ENCODE measurements around the gene TMEM232. TPM values are rescaled to one million over a fixed set of nuclear protein-coding genes. Genes with fewer than 3 reads are reported as not detected.
"Not testable (repeated sequence)": the region's sequence is repeated elsewhere in the genome, so short reads cannot be mapped to it uniquely, and the experiment has no call there.

Gene TMEM232
- total and polyA plus RNA-seq, 4 donors: 3.4 to 28.3 (median 9.3) TPM

- H3K9me3 ChIP-seq (ENCODE audit: control insufficient read depth in 4 of 4, insufficient read depth in 3 of 4, low read length in 3 of 4): no peaks in the 10 kb centered on the region
- H3K27me3 ChIP-seq (ENCODE audit: control insufficient read depth in 3 of 3, insufficient read depth in 3 of 3, low read length in 2 of 3): no peaks in the 10 kb centered on the region
- H3K9ac ChIP-seq (ENCODE audit: insufficient read depth in 1 of 2, low read length in 2 of 2): no peak overlapping the region
- no peaks in the 10 kb centered on the region for H3K36me3 ChIP-seq (ENCODE audit: control insufficient read depth in 4 of 4, insufficient read depth in 4 of 4, low read length in 4 of 4)
- no peak overlapping the region for H3K4me3 ChIP-seq
- no peak for ATAC-seq (ENCODE audit: insufficient read depth, low FRiP score)
- no peak for TF ChIP-seq CTCF (IDR thresholded peaks at IDR 0.05; ENCODE audit: control extremely low read depth, extremely low read depth)
- H3K27ac ChIP-seq (ENCODE audit: low read depth in 1 of 2, low read length in 1 of 2): no peak overlapping the region
- no peak for DNase-seq
- no peaks in the 10 kb centered on the region for H3K4me1 ChIP-seq (ENCODE audit: control insufficient read depth in 5 of 5, insufficient read depth in 5 of 5, low read length in 5 of 5)
These were observed 44.5 kb downstream of the TMEM232 start for GRCh38 chr5:110681953-110682352.

GRCh38 chr5:110681109-110681508, 45.4 kb downstream of the TMEM232 start:
- ATAC-seq (ENCODE audit: insufficient read depth, low FRiP score): no peak
- H3K36me3 ChIP-seq (ENCODE audit: control insufficient read depth in 4 of 4, insufficient read depth in 4 of 4, low read length in 4 of 4): no peaks in the 10 kb centered on the region
- 64 to 67% methylated on average over 3 of the region's 3 CpGs for WGBS, 2 donors

GRCh38 chr5:110676554-110676953, 49.9 kb downstream of the TMEM232 start:
- not testable (repeated sequence) for H3K27me3 ChIP-seq (ENCODE audit: control insufficient read depth in 3 of 3, insufficient read depth in 3 of 3, low read length in 2 of 3); H3K9me3 ChIP-seq (ENCODE audit: control insufficient read depth in 4 of 4, insufficient read depth in 3 of 4, low read length in 3 of 4); H3K4me1 ChIP-seq (ENCODE audit: control insufficient read depth in 5 of 5, insufficient read depth in 5 of 5, low read length in 5 of 5); H3K27ac ChIP-seq (ENCODE audit: low read depth in 1 of 2, low read length in 1 of 2); ATAC-seq (ENCODE audit: insufficient read depth, low FRiP score); DNase-seq; H3K36me3 ChIP-seq (ENCODE audit: control insufficient read depth in 4 of 4, insufficient read depth in 4 of 4, low read length in 4 of 4); H3K4me3 ChIP-seq; H3K9ac ChIP-seq (ENCODE audit: insufficient read depth in 1 of 2, low read length in 2 of 2)
- 87 to 96% methylated on average over 9 of the region's 9 CpGs for WGBS, 2 donors

More at GRCh38 chr5:110681109-110681508, 45.4 kb downstream of the TMEM232 start:
- no peak for TF ChIP-seq CTCF (IDR thresholded peaks at IDR 0.05; ENCODE audit: control extremely low read depth, extremely low read depth)
- Histone ChIP-seq H3K4me1 (ENCODE audit: control insufficient read depth in 5 of 5, insufficient read depth in 5 of 5, low read length in 5 of 5) (no peaks in the 10 kb centered on the region), H3K4me3 (no peak overlapping the region), H3K27me3 (ENCODE audit: control insufficient read depth in 3 of 3, insufficient read depth in 3 of 3, low read length in 2 of 3) (no peaks in the 10 kb centered on the region), H3K9ac (ENCODE audit: insufficient read depth in 1 of 2, low read length in 2 of 2) (no peak overlapping the region), H3K27ac (ENCODE audit: low read depth in 1 of 2, low read length in 1 of 2) (no peak overlapping the region), H3K9me3 (ENCODE audit: control insufficient read depth in 4 of 4, insufficient read depth in 3 of 4, low read length in 3 of 4) (no peaks in the 10 kb centered on the region)
- no peak for DNase-seq

GRCh38 chr5:110665184-110665726, 61.2 kb downstream of the TMEM232 start:
- WGBS, 2 donors: 70 to 80% methylated on average over 6 of the region's 6 CpGs
- Histone ChIP-seq H3K27me3 (ENCODE audit: control insufficient read depth in 3 of 3, insufficient read depth in 3 of 3, low read length in 2 of 3) (no peaks in the 10 kb centered on the region), H3K36me3 (ENCODE audit: control insufficient read depth in 4 of 4, insufficient read depth in 4 of 4, low read length in 4 of 4) (no peaks in the 10 kb centered on the region), H3K4me3 (no peak overlapping the region), H3K27ac (ENCODE audit: low read depth in 1 of 2, low read length in 1 of 2) (no peak overlapping the region), H3K4me1 (ENCODE audit: control insufficient read depth in 5 of 5, insufficient read depth in 5 of 5, low read length in 5 of 5) (no peaks in the 10 kb centered on the region), H3K9ac (ENCODE audit: insufficient read depth in 1 of 2, low read length in 2 of 2) (no peak overlapping the region), H3K9me3 (ENCODE audit: control insufficient read depth in 4 of 4, insufficient read depth in 3 of 4, low read length in 3 of 4) (no peaks in the 10 kb centered on the region)
- DNase-seq: no peak
- TF ChIP-seq CTCF (IDR thresholded peaks at IDR 0.05; ENCODE audit: control extremely low read depth, extremely low read depth): no peak
- ATAC-seq (ENCODE audit: insufficient read depth, low FRiP score): no peak
